Gastroesophageal sphincter (tissue), 4 donors: ENCODE measurements around the gene INPP5D. TPM values are rescaled to one million over a fixed set of nuclear protein-coding genes. Genes with fewer than 3 reads are reported as not detected.

ENCODE experiments used
- ATAC-seq: fragments of 150-250 bp; one replicate; pipeline ENCODE4 v1.9.1; 2016; ENCODE audit warnings: mild to moderate bottlenecking, moderate library complexity
- H3K27ac ChIP-seq, 4 donors: fragments of 200-600 bp; sonication (generic) in 3 of 4; 1 replicate in 3 of 4; 2 replicates in 1 of 4; pipeline ENCODE4 v1.5.1; 2016 to 2019
- H3K27me3 ChIP-seq: fragments of 200-600 bp; sonication (generic); one replicate; pipeline ENCODE4 v1.5.1; 2019
- H3K36me3 ChIP-seq, 2 donors: fragments of 200-600 bp; sonication (generic); one replicate each; pipeline ENCODE4 v1.5.1; 2019; ENCODE audit warnings: control low read depth in 1 of 2
- H3K4me1 ChIP-seq, 3 donors: fragments of 200-600 bp; sonication (generic); 1 replicate in 2 of 3; 2 replicates in 1 of 3; pipeline ENCODE4 v1.5.1; 2016 to 2019; ENCODE audit warnings: control low read depth in 2 of 3
- H3K4me3 ChIP-seq, 2 donors: fragments of 200-600 bp; sonication (generic); one replicate each; pipeline ENCODE4 v1.5.1; 2019; ENCODE audit warnings: mild to moderate bottlenecking in 1 of 2, moderate library complexity in 1 of 2
- H3K9me3 ChIP-seq, 3 donors: fragments of 200-600 bp; sonication (generic); one replicate each; pipeline ENCODE4 v1.5.1; 2017 to 2019; ENCODE audit warnings: control low read depth in 2 of 3
- CTCF ChIP-seq, 4 experiments: fragments of 200-600 bp in 2 of 4; fragments of 450-650 bp in 2 of 4; sonication (generic) in 1 of 4; IDR thresholded peaks; one replicate each; pipeline ENCODE4 v1.5.1; 2017 to 2019; ENCODE audit warnings: antibody characterized with exemption in 4 of 4, mild to moderate bottlenecking in 2 of 4, moderate library complexity in 2 of 4
- EP300 ChIP-seq: sonication (generic); formaldehyde crosslinking; IDR thresholded peaks from one replicate; pipeline ENCODE4 v1.6.1; 2017; ENCODE audit warnings: antibody characterized with exemption, mild to moderate bottlenecking
- POLR2A ChIP-seq, 2 donors: fragments of 450-650 bp; IDR thresholded peaks; one replicate each; pipeline ENCODE4 v1.6.1; 2017; ENCODE audit warnings: antibody characterized with exemption in 2 of 2, mild to moderate bottlenecking in 2 of 2, moderate library complexity in 1 of 2
- POLR2AphosphoS5 ChIP-seq: sonication (generic); formaldehyde crosslinking; IDR thresholded peaks from one replicate; pipeline ENCODE4 v1.6.1; 2017; ENCODE audit warnings: antibody characterized with exemption
- WGBS, 2 donors: methylation state at CpG; one replicate each; pipeline ENCODE4 v1.1.5; 2018; ENCODE audit warnings: low coverage in 1 of 2; 5-methylcytosine and 5-hydroxymethylcytosine counted together
- total RNA-seq, 4 donors: library from RNA; depleted of rRNA; stranded (reverse); fragments of >200 nt; gene quantifications; one replicate each; pipeline ENCODE4 v1.1.0, GENCODE V29; 2016

Gene INPP5D
- total RNA-seq, 4 donors from 2014 or later: 6.5 to 12.4 (median 9.3) TPM

- Histone ChIP-seq H3K27me3 (no peaks in the 10 kb centered on the region), H3K36me3 (no peaks in the 10 kb centered on the region), H3K4me1 (no peaks in the 10 kb centered on the region), H3K27ac (no peak overlapping the region), H3K9me3 (no peaks in the 10 kb centered on the region), H3K4me3 (no peak overlapping the region)
- TF ChIP-seq POLR2A (IDR thresholded peaks at IDR 0.05) (no peak), POLR2AphosphoS5 (no peak), EP300 (no peak), CTCF (IDR thresholded peaks at IDR 0.05) (no peak)
- 83 to 100% methylated on average over 2 of the region's 37 CpGs for WGBS, 2 donors
- no peak for ATAC-seq
These were observed 25.9 kb upstream of the INPP5D start for GRCh38 chr2:233034091-233034882.

- Histone ChIP-seq H3K27me3 (peaks cover 8% of the 10 kb centered on the region), H3K9me3 (no peaks in the 10 kb centered on the region), H3K4me3 (no peak overlapping the region), H3K36me3 (no peaks in the 10 kb centered on the region), H3K4me1 (no peaks in the 10 kb centered on the region), H3K27ac (no peak overlapping the region)
- 86 to 92% methylated on average over 16 to 21 of the region's 23 CpGs for WGBS, 2 donors
- no peak for ATAC-seq
- TF ChIP-seq POLR2AphosphoS5 (no peak), POLR2A (IDR thresholded peaks at IDR 0.05) (no peak), EP300 (no peak), CTCF (IDR thresholded peaks at IDR 0.05) (no peak)
These were observed 24.5 kb upstream of the INPP5D start for GRCh38 chr2:233035426-233036161.

- H3K27ac ChIP-seq: no peak overlapping the region
- no peaks in the 10 kb centered on the region for H3K36me3 ChIP-seq
- H3K27me3 ChIP-seq: peaks cover 10% of the 10 kb centered on the region
- ATAC-seq: no peak
- 74 to 90% methylated on average over 5 to 10 of the region's 12 CpGs for WGBS, 2 donors
- no peaks in the 10 kb centered on the region for H3K9me3 ChIP-seq
- TF ChIP-seq POLR2A (IDR thresholded peaks at IDR 0.05): no peak
- TF ChIP-seq CTCF (IDR thresholded peaks at IDR 0.05): no peak
- no peak for TF ChIP-seq EP300
- no peak for TF ChIP-seq POLR2AphosphoS5
- no peaks in the 10 kb centered on the region for H3K4me1 ChIP-seq
- no peak overlapping the region for H3K4me3 ChIP-seq
These were observed 23.8 kb upstream of the INPP5D start for GRCh38 chr2:233036162-233036838.

- H3K4me1 ChIP-seq: no peaks in the 10 kb centered on the region
- H3K27me3 ChIP-seq: peaks cover 11% of the 10 kb centered on the region
- no peak overlapping the region for H3K27ac ChIP-seq
- no peaks in the 10 kb centered on the region for H3K9me3 ChIP-seq
- WGBS, 2 donors: 41 to 85% methylated on average over 2 of the region's 2 CpGs
- H3K4me3 ChIP-seq: no peak overlapping the region
- TF ChIP-seq CTCF (IDR thresholded peaks at IDR 0.05) (no peak), POLR2AphosphoS5 (no peak), POLR2A (IDR thresholded peaks at IDR 0.05) (no peak), EP300 (no peak)
- no peak for ATAC-seq
- no peaks in the 10 kb centered on the region for H3K36me3 ChIP-seq
These were observed 23.1 kb upstream of the INPP5D start for GRCh38 chr2:233037078-233037477.
